Measurements from ENCODE around the gene GTPBP4.
"Not testable (repeated sequence)": the region's sequence is repeated elsewhere in the genome, so short reads cannot be mapped to it uniquely, and the experiment has no call there.

The GTPBP4 gene

DNA sequence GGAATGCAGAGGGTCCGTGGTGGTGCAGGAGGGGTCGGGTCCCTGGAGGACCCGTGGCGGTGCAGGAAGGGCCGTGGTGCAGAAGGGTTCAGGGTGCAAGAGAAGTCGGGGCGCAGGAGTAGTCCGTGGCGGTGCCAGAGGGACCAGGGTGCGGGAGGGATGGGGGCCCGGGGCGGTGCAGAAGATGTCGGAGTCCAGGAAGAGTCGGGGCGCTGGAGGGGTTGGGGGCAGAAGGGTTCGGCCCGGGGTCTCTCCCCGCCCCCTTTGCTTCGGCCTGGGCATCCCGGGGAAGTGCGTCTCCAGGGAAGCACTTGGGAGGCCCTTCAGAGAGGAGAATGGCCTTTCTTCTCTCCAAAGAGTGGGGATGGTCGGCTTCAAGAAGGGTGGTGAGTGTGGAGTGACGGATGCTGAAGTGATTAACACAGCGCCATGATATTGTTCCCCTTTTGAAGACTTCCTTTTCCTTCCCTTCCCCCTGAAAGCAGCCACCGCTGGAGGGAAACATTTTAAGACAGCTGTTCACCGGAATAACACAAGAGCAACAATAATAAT is 68.9 kb downstream of the GTPBP4 start:
- DNase-seq (ENCODE audit: low read depth), result no peak

DNA sequence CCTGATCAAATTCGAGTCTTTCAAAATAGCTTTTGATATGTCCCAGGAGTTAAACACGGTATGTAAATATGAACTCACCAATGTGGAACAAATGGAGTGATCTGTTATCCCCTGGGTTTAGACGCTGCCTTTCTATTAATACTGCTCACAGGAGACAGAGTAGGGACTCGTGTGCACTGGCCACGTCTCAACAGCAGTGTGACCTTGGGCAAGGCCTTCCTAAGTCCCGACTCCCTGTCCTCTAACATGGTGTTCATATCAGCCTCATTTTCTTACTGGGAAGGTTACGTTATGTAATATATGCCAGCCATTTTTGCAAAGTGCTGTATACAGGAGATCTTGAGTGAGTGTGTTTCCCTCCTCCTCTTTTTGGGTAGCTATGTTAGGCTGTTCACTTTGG is 69.8 kb downstream of the GTPBP4 start:
- no peak for DNase-seq (ENCODE audit: low read depth)

GRCh38 chr10:1059902-1060301 is 71.7 kb downstream of the GTPBP4 start:
- DNase-seq (ENCODE audit: low read depth), result no peak

GRCh38 chr10:1061930-1062774 is 73.9 kb downstream of the GTPBP4 start:
- DNase-seq (ENCODE audit: low read depth), result no peak

- no peak for DNase-seq (ENCODE audit: low read depth)
These were observed 75.1 kb downstream of the GTPBP4 start for GRCh38 chr10:1063232-1063865.

GRCh38 chr10:1064964-1065247 is 76.7 kb downstream of the GTPBP4 start:
- DNase-seq (ENCODE audit: low read depth), result no peak

DNA sequence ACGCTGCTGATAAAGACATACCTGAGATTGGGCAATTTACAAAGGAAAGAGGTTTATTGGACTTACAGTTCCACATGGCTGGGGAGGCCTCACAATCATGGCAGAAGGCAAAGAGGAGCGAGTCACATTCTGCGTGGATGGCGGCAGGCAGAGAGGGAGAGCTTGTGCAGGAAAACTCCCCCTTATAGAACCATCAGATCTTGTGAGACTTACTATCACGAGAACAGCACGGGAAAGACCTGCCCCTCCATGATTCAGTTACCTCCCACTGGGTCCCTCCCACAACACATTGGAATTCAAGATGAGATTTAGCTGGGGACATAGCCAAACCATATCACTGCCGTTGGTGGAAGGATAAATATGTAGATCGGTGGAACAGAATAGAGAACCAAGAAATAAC is 78.5 kb downstream of the GTPBP4 start:
- DNase-seq (ENCODE audit: low read depth), result not testable (repeated sequence)

GRCh38 chr10:1068380-1069361 is 80.4 kb downstream of the GTPBP4 start:
- no peak for DNase-seq (ENCODE audit: low read depth)

Measured in stimulated activated CD8-positive, alpha-beta memory T cell treated with anti-CD3 and anti-CD28 coated beads, Interleukin-12 subunit alpha, Interleukin-12 subunit beta, amount 100 ng/mL, for 4 hours (primary cell).